GM12891 (cell line): ENCODE results near the gene PRSS50.

ENCODE experiments used
- POLR2A ChIP-seq: IDR thresholded peaks from 2 replicates; pipeline ENCODE4 v1.6.1; 2011; ENCODE audit warnings: low read depth, low read length, control low read depth
- TAF1 ChIP-seq: IDR thresholded peaks from 2 replicates; pipeline ENCODE4 v1.6.1; 2011; ENCODE audit warnings: low read depth, low read length, control low read depth

- TF ChIP-seq POLR2A (no peak), TAF1 (no peak)
Measured at GRCh38 chr3:46713898-46714552, 3.6 kb downstream of the PRSS50 start.
